WTC11 (cell line): ENCODE measurements around the gene SULT1A2. TPM values are rescaled to one million over a fixed set of nuclear protein-coding genes. Genes with fewer than 3 reads are reported as not detected.

Experiments
- ATAC-seq: fragments of 200-7000 bp; cut with Tn5 transposase; 2 replicates; pipeline ENCODE4 v1.10.0; 2021; ENCODE audit warnings: mild to moderate bottlenecking, moderate library complexity
- CTCF ChIA-PET: fragments of 300-600 bp; sonication (Branson Sonifier 250); formaldehyde crosslinking; loops from one replicate; lab custom pipeline; 2021; ENCODE audit warnings: antibody characterized with exemption; lab: Charles Lee
- POLR2A ChIA-PET: fragments of 350-600 bp; sonication (Branson Sonifier 250); formaldehyde crosslinking; loops from one replicate; lab custom pipeline; 2021; ENCODE audit warnings: antibody characterized with exemption; lab: Charles Lee
- DNase-seq: peaks from one replicate; pipeline ENCODE4 v3.0.0; 2021; ENCODE audit warnings: low spot score
- H3K27ac Mint-ChIP-seq: 2 replicates; pipeline ENCODE4 v1.8.0; 2021; ENCODE audit warnings: mixed read lengths
- H3K27me3 Mint-ChIP-seq: 2 replicates; pipeline ENCODE4 v1.8.0; 2021; ENCODE audit warnings: low read depth, mild to moderate bottlenecking, moderate library complexity, mixed read lengths
- H3K36me3 Mint-ChIP-seq: 2 replicates; pipeline ENCODE4 v1.8.0; 2021; ENCODE audit warnings: mixed read lengths
- H3K4me1 Mint-ChIP-seq: 2 replicates; pipeline ENCODE4 v1.8.0; 2022; ENCODE audit warnings: mixed read lengths
- H3K4me3 Mint-ChIP-seq: 2 replicates; pipeline ENCODE4 v1.8.0; 2021; ENCODE audit warnings: mild to moderate bottlenecking, moderate library complexity, mixed read lengths
- H3K9me3 Mint-ChIP-seq: 2 replicates; pipeline ENCODE4 v1.8.0; 2021; ENCODE audit warnings: mixed read lengths
- ATF1 ChIP-seq: sonication (generic); formaldehyde crosslinking; IDR thresholded peaks from 2 replicates; pipeline ENCODE4 v1.8.1; 2023; ENCODE audit warnings: mild to moderate bottlenecking, moderate library complexity, missing genetic modification reagents
- ATF3 ChIP-seq: sonication (generic); formaldehyde crosslinking; conservative IDR thresholded peaks from 2 replicates; pipeline ENCODE4 v1.8.1; 2022; ENCODE audit warnings: mild to moderate bottlenecking, missing genetic modification reagents
- CREB1 ChIP-seq: sonication (generic); formaldehyde crosslinking; IDR thresholded peaks from 2 replicates; pipeline ENCODE4 v1.8.0; 2023; ENCODE audit warnings: mild to moderate bottlenecking, missing genetic modification reagents
- CREM ChIP-seq: sonication (generic); formaldehyde crosslinking; IDR thresholded peaks from 2 replicates; pipeline ENCODE4 v1.8.1; 2022; ENCODE audit warnings: mild to moderate bottlenecking, missing genetic modification reagents, moderate library complexity
- E2F1 ChIP-seq: sonication (generic); formaldehyde crosslinking; IDR thresholded peaks from 2 replicates; pipeline ENCODE4 v1.8.0; 2022; ENCODE audit warnings: mild to moderate bottlenecking, missing genetic modification reagents
- NFYB ChIP-seq: sonication (generic); formaldehyde crosslinking; conservative IDR thresholded peaks from 2 replicates; pipeline ENCODE4 v1.8.0; 2022; ENCODE audit warnings: low read depth, missing genetic modification reagents
- USF2 ChIP-seq: sonication (generic); formaldehyde crosslinking; IDR thresholded peaks from 2 replicates; pipeline ENCODE4 v1.8.1; 2023; ENCODE audit warnings: mild to moderate bottlenecking, missing genetic modification reagents, moderate library complexity
- ZNF121 ChIP-seq: sonication (generic); formaldehyde crosslinking; IDR thresholded peaks from 2 replicates; pipeline ENCODE4 v1.8.0; 2023; ENCODE audit warnings: missing genetic modification reagents
- ZNF317 ChIP-seq: sonication (generic); formaldehyde crosslinking; IDR thresholded peaks from 2 replicates; pipeline ENCODE4 v1.8.1; 2023; ENCODE audit warnings: low read depth, mild to moderate bottlenecking, moderate library complexity, missing genetic modification reagents, borderline replicate concordance
- ZNF416 ChIP-seq: fragments of 250-450 bp; sonication (Bioruptor Pico); IDR thresholded peaks from 2 replicates; pipeline ENCODE4 v1.9.0; 2021; ENCODE audit warnings: mild to moderate bottlenecking, inconsistent platforms
- total RNA-seq: library from RNA; stranded (reverse); gene quantifications from 3 replicates; pipeline ENCODE4 v1.2.3, GENCODE V29; 2021
- TF ChIP-seq, protein P1 (sequence below): sonication (generic); formaldehyde crosslinking; IDR thresholded peaks from 2 replicates; pipeline ENCODE4 v1.8.1; 2023; ENCODE audit warnings: mild to moderate bottlenecking, moderate library complexity, missing genetic modification reagents
- TF ChIP-seq, protein P2 (sequence below): sonication (generic); formaldehyde crosslinking; IDR thresholded peaks from 2 replicates; pipeline ENCODE4 v1.8.0; 2023; ENCODE audit warnings: missing genetic modification reagents, mild to moderate bottlenecking, borderline replicate concordance
- TF ChIP-seq, protein P3 (sequence below): sonication (generic); formaldehyde crosslinking; IDR thresholded peaks from 2 replicates; pipeline ENCODE4 v1.8.1; 2023; ENCODE audit warnings: mild to moderate bottlenecking, missing genetic modification reagents

The SULT1A2 gene
- total RNA-seq, 1 experiment from 2014 or later, result 0.35 TPM

DNA sequence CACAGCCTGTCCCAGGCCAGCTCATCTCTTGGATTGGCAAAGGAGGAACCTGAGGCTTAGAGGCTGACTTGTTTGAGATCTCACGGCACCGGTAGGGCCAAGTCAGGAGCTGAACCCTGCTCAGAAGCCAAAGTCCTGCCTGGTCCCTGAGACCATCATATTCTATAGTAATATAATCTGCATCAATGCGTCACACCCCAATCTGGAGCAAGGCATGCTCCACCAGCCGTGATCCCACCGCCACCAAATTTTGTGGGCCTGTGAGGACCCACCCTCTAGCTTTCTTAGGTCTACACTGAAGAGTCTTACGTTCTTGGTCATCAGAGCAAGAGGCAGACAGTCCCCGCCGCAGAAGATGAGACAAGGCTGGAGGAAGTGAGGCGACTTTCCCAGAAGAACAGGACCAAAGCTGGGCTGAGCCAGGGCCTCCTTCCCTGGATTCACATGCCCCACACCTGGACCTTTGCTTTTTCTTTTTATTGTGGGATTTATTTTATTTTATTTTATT, 10.3 kb upstream of the SULT1A2 start:
- Mint-ChIP-seq H3K27me3 (no peaks in the 10 kb centered on the region), H3K27ac (no peak overlapping the region), H3K36me3 (no peaks in the 10 kb centered on the region)

More for the DNA sequence above, 10.3 kb upstream of the SULT1A2 start:
- ATAC-seq, result no peak
- H3K9me3 Mint-ChIP-seq, result no peaks in the 10 kb centered on the region
- ChIA-PET POLR2A (no interaction called here), CTCF (no interaction called here)
- TF ChIP-seq ATF1 (CRISPR knock-in tag) (no peak), ZNF416 (no peak), ZNF317 (no peak), USF2 (CRISPR knock-in tag) (no peak), ZNF121 (CRISPR knock-in tag) (no peak), CREB1 (no peak), ATF3 (CRISPR knock-in tag) (no peak), NFYB (no peak), CREM (CRISPR knock-in tag) (no peak), E2F1 (CRISPR knock-in tag) (no peak)
- TF ChIP-seq, protein P1, sequence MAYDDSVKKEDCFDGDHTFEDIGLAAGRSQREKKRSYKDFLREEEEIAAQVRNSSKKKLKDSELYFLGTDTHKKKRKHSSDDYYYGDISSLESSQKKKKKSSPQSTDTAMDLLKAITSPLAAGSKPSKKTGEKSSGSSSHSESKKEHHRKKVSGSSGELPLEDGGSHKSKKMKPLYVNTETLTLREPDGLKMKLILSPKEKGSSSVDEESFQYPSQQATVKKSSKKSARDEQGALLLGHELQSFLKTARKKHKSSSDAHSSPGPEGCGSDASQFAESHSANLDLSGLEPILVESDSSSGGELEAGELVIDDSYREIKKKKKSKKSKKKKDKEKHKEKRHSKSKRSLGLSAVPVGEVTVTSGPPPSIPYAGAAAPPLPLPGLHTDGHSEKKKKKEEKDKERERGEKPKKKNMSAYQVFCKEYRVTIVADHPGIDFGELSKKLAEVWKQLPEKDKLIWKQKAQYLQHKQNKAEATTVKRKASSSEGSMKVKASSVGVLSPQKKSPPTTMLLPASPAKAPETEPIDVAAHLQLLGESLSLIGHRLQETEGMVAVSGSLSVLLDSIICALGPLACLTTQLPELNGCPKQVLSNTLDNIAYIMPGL (CRISPR knock-in tag), result no peak
- TF ChIP-seq, protein P2, sequence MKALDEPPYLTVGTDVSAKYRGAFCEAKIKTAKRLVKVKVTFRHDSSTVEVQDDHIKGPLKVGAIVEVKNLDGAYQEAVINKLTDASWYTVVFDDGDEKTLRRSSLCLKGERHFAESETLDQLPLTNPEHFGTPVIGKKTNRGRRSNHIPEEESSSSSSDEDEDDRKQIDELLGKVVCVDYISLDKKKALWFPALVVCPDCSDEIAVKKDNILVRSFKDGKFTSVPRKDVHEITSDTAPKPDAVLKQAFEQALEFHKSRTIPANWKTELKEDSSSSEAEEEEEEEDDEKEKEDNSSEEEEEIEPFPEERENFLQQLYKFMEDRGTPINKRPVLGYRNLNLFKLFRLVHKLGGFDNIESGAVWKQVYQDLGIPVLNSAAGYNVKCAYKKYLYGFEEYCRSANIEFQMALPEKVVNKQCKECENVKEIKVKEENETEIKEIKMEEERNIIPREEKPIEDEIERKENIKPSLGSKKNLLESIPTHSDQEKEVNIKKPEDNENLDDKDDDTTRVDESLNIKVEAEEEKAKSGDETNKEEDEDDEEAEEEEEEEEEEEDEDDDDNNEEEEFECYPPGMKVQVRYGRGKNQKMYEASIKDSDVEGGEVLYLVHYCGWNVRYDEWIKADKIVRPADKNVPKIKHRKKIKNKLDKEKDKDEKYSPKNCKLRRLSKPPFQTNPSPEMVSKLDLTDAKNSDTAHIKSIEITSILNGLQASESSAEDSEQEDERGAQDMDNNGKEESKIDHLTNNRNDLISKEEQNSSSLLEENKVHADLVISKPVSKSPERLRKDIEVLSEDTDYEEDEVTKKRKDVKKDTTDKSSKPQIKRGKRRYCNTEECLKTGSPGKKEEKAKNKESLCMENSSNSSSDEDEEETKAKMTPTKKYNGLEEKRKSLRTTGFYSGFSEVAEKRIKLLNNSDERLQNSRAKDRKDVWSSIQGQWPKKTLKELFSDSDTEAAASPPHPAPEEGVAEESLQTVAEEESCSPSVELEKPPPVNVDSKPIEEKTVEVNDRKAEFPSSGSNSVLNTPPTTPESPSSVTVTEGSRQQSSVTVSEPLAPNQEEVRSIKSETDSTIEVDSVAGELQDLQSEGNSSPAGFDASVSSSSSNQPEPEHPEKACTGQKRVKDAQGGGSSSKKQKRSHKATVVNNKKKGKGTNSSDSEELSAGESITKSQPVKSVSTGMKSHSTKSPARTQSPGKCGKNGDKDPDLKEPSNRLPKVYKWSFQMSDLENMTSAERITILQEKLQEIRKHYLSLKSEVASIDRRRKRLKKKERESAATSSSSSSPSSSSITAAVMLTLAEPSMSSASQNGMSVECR (CRISPR knock-in tag), result no peak
- TF ChIP-seq, protein P3, sequence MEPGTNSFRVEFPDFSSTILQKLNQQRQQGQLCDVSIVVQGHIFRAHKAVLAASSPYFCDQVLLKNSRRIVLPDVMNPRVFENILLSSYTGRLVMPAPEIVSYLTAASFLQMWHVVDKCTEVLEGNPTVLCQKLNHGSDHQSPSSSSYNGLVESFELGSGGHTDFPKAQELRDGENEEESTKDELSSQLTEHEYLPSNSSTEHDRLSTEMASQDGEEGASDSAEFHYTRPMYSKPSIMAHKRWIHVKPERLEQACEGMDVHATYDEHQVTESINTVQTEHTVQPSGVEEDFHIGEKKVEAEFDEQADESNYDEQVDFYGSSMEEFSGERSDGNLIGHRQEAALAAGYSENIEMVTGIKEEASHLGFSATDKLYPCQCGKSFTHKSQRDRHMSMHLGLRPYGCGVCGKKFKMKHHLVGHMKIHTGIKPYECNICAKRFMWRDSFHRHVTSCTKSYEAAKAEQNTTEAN, result no peak
- H3K4me3 Mint-ChIP-seq, result no peak overlapping the region
- no peak for DNase-seq
- peaks cover 19% of the 10 kb centered on the region for H3K4me1 Mint-ChIP-seq
